H1 (cell line): Measurements from ENCODE around the gene SBNO2.

ENCODE experiments used
- BCL11A ChIP-seq, 2 experiments: IDR thresholded peaks; one replicate each; pipeline ENCODE4 v1.6.1; 2011; ENCODE audit warnings: low read depth in 2 of 2, low read length in 2 of 2, mild to moderate bottlenecking in 2 of 2
- JUND ChIP-seq: IDR thresholded peaks from 2 replicates; pipeline ENCODE4 v1.6.1; 2011; ENCODE audit warnings: mild to moderate bottlenecking, improper control_type of control experiment, low read length
- POLR2A ChIP-seq, 2 experiments: IDR thresholded peaks; 1 replicate in 1 of 2; 2 replicates in 1 of 2; pipeline ENCODE4 v1.6.1; 2011; ENCODE audit warnings: low read depth in 2 of 2, low read length in 2 of 2, mild to moderate bottlenecking in 2 of 2; ENCODE audit errors: control extremely low read depth in 1 of 2
- RBBP5 ChIP-seq: IDR thresholded peaks from 2 replicates; pipeline ENCODE4 v1.7.1; 2012; ENCODE audit warnings: low read depth, mild to moderate bottlenecking, inconsistent platforms, low read length, moderate library complexity, borderline replicate concordance
- TBP ChIP-seq: IDR thresholded peaks from 2 replicates; pipeline ENCODE4 v1.6.1; 2011; ENCODE audit warnings: low read depth, low read length, improper control_type of control experiment
- TF ChIP-seq, protein P1 (sequence below), 3 experiments: IDR thresholded peaks; 1 replicate in 2 of 3; 2 replicates in 1 of 3; pipeline versions ENCODE4 v1.5.1 to v1.6.1; 2011; ENCODE audit warnings: low read length in 3 of 3, mild to moderate bottlenecking in 3 of 3, inconsistent platforms in 2 of 3, low read depth in 1 of 3, moderate library complexity in 1 of 3; ENCODE audit not compliant: insufficient read depth in 1 of 3; ENCODE audit errors: control extremely low read depth in 1 of 3

DNA sequence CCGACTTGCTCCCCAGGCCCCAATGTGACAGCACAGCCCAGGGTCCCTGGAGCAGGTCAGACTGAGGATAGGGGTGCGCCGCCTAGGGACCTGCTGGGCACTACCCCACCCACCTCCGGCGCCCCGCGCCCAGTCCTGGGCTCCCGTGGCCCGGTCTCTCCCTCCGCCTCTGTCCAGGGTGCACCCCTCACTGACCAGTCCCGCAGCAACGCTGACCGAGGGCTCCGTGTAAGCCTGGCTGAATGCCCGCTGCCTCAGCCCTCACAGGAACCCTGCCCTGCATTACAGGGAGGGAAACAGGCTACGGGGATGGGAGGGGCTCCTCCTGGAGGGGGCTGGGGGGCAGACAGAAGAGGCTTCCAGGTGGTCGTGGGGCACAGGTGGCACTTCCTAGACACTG lies 38.6 kb downstream of the SBNO2 start:
- TF ChIP-seq, protein P1, sequence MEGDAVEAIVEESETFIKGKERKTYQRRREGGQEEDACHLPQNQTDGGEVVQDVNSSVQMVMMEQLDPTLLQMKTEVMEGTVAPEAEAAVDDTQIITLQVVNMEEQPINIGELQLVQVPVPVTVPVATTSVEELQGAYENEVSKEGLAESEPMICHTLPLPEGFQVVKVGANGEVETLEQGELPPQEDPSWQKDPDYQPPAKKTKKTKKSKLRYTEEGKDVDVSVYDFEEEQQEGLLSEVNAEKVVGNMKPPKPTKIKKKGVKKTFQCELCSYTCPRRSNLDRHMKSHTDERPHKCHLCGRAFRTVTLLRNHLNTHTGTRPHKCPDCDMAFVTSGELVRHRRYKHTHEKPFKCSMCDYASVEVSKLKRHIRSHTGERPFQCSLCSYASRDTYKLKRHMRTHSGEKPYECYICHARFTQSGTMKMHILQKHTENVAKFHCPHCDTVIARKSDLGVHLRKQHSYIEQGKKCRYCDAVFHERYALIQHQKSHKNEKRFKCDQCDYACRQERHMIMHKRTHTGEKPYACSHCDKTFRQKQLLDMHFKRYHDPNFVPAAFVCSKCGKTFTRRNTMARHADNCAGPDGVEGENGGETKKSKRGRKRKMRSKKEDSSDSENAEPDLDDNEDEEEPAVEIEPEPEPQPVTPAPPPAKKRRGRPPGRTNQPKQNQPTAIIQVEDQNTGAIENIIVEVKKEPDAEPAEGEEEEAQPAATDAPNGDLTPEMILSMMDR (IDR thresholded peaks at IDR 0.05; ENCODE audit: control extremely low read depth in 1 of 3, insufficient read depth in 1 of 3, low read depth in 1 of 3, low read length in 3 of 3) = no peak
- no peak for TF ChIP-seq BCL11A (IDR thresholded peaks at IDR 0.05; ENCODE audit: low read depth in 2 of 2, low read length in 2 of 2)
- TF ChIP-seq RBBP5 = no peak
- no peak for TF ChIP-seq TBP
- no peak for TF ChIP-seq POLR2A (IDR thresholded peaks at IDR 0.05; ENCODE audit: control extremely low read depth in 1 of 2, low read depth in 2 of 2, low read length in 2 of 2)
- TF ChIP-seq JUND = no peak
